Endothelial cell of umbilical vein (primary cell): ENCODE measurements around the gene RNFT2.

Experiments
- EZH2 ChIP-seq: IDR thresholded peaks from 2 replicates; pipeline ENCODE4 v1.6.1; 2012; ENCODE audit warnings: borderline replicate concordance, low read depth, mild to moderate bottlenecking, moderate library complexity, low read length, inconsistent platforms; ENCODE audit not compliant: severe bottlenecking
- MYC ChIP-seq: IDR thresholded peaks from one replicate; pipeline ENCODE4 v1.6.1; 2011; ENCODE audit warnings: mild to moderate bottlenecking, low read depth, low read length
- POLR2A ChIP-seq: IDR thresholded peaks from 2 replicates; pipeline ENCODE4 v1.6.1; 2012; ENCODE audit warnings: low read depth, mild to moderate bottlenecking, control low read depth, low read length
- POLR2AphosphoS5 ChIP-seq: IDR thresholded peaks from 2 replicates; pipeline ENCODE4 v1.6.1; 2012; ENCODE audit warnings: low read depth, mild to moderate bottlenecking, control low read depth, low read length, moderate library complexity; ENCODE audit not compliant: insufficient read depth
- TF ChIP-seq, protein P1 (sequence below): IDR thresholded peaks from 2 replicates; pipeline ENCODE4 v1.6.1; 2011; ENCODE audit not compliant: insufficient read depth, insufficient read length
- TF ChIP-seq, protein P2 (sequence below), 2 donors: IDR thresholded peaks; 1 replicate in 1 of 2; 2 replicates in 1 of 2; pipeline ENCODE4 v1.5.1; 2011; ENCODE audit warnings: low read length in 2 of 2, mild to moderate bottlenecking in 2 of 2, moderate library complexity in 2 of 2, control low read depth in 1 of 2, inconsistent platforms in 1 of 2, low read depth in 1 of 2; ENCODE audit not compliant: insufficient read depth in 1 of 2; ENCODE audit errors: extremely low read depth in 1 of 2

DNA sequence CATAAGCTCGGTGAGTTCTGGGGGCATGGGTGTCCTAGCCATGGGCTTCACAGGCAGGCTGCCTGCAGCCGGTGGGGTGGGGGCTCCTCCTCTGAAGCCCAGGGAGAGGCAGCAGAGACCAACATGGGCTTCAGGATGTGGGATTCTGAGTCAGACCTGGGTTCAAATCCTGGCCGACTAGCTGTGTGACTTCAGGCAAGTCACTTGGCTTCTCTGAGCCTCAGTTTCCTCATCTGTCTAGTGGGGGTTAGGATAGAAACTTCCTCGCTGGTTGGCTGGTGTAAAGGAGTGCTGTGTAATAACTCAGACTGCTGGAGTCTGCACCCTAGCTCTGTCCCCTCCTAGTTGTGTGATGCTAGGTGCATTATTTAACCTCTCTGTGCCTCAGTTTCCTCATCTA lies 12.2 kb downstream of the RNFT2 start:
- no peak for TF ChIP-seq POLR2AphosphoS5
- TF ChIP-seq, protein P1, sequence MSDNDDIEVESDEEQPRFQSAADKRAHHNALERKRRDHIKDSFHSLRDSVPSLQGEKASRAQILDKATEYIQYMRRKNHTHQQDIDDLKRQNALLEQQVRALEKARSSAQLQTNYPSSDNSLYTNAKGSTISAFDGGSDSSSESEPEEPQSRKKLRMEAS = no peak
- TF ChIP-seq EZH2 = no peak
- no peak for TF ChIP-seq POLR2A
- TF ChIP-seq, protein P2, sequence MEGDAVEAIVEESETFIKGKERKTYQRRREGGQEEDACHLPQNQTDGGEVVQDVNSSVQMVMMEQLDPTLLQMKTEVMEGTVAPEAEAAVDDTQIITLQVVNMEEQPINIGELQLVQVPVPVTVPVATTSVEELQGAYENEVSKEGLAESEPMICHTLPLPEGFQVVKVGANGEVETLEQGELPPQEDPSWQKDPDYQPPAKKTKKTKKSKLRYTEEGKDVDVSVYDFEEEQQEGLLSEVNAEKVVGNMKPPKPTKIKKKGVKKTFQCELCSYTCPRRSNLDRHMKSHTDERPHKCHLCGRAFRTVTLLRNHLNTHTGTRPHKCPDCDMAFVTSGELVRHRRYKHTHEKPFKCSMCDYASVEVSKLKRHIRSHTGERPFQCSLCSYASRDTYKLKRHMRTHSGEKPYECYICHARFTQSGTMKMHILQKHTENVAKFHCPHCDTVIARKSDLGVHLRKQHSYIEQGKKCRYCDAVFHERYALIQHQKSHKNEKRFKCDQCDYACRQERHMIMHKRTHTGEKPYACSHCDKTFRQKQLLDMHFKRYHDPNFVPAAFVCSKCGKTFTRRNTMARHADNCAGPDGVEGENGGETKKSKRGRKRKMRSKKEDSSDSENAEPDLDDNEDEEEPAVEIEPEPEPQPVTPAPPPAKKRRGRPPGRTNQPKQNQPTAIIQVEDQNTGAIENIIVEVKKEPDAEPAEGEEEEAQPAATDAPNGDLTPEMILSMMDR (IDR thresholded peaks at IDR 0.05; ENCODE audit: extremely low read depth in 1 of 2, insufficient read depth in 1 of 2, low read depth in 1 of 2, low read length in 2 of 2) = no peak
- TF ChIP-seq MYC = no peak
